GM18951 (cell line): Measurements from ENCODE around the gene CPTP.

Experiments
- POLR2A ChIP-seq: IDR thresholded peaks from 4 replicates; pipeline ENCODE4 v1.6.1; 2011; ENCODE audit warnings: mild to moderate bottlenecking; ENCODE audit not compliant: insufficient read length, insufficient read depth; ENCODE audit errors: extremely low read depth
- in situ Hi-C: fragments of 300-500 bp; cut with MboI; formaldehyde crosslinking; loops from one replicate; pipeline ENCODE4 v1.12.0; 2022; ENCODE audit warnings: low sequenced_read_pairs, mixed read lengths, inconsistent platforms; ENCODE audit not compliant: unreplicated experiment

Gene CPTP

GRCh38 chr1:1324524-1325287 lies at the start of gene CPTP, which contains the start of gene INTS11:
Gene CPTP (plus strand): TSS chr1:1324802. CDS start chr1:1326911, 2,109 bp downstream.
Gene INTS11 (minus strand): TSS chr1:1324660. CDS start chr1:1324608, 52 bp downstream.
- in situ Hi-C loops, result no loop called here
- peak; percentile 88 for TF ChIP-seq POLR2A

- no peak for TF ChIP-seq POLR2A
- in situ Hi-C loops, result no loop called here
Observed at GRCh38 chr1:1274931-1275431, 49.6 kb upstream of the CPTP start.

- in situ Hi-C loops, result no loop called here
- TF ChIP-seq POLR2A, result no peak
Observed at GRCh38 chr1:1275836-1276235, 48.8 kb upstream of the CPTP start.

- in situ Hi-C loops, result no loop called here
- TF ChIP-seq POLR2A, result no peak
Observed at GRCh38 chr1:1278620-1279019, 46.0 kb upstream of the CPTP start.

- in situ Hi-C loops, result no loop called here
- no peak for TF ChIP-seq POLR2A
Observed at GRCh38 chr1:1279028-1279427, 45.6 kb upstream of the CPTP start.

- in situ Hi-C loops, result no loop called here
- TF ChIP-seq POLR2A, result no peak
Observed at GRCh38 chr1:1280782-1281481, 43.7 kb upstream of the CPTP start.

- in situ Hi-C loops, result no loop called here
- no peak for TF ChIP-seq POLR2A
Observed at GRCh38 chr1:1281533-1282321, 42.9 kb upstream of the CPTP start.

- no peak for TF ChIP-seq POLR2A
- in situ Hi-C loops, result no loop called here
Observed at GRCh38 chr1:1282998-1283397, 41.6 kb upstream of the CPTP start.

- in situ Hi-C loops, result no loop called here
Observed at GRCh38 chr1:1283821-1284220, 40.8 kb upstream of the CPTP start.

GRCh38 chr1:1284221-1285101 lies 40.1 kb upstream of the CPTP start:
- TF ChIP-seq POLR2A, result no peak
- in situ Hi-C loops, result no loop called here

More at GRCh38 chr1:1283821-1284220, 40.8 kb upstream of the CPTP start:
- no peak for TF ChIP-seq POLR2A

- in situ Hi-C loops, result no loop called here
- no peak for TF ChIP-seq POLR2A
Observed at GRCh38 chr1:1285102-1285571, 39.5 kb upstream of the CPTP start.
